Kidney (tissue), 14 donors: ENCODE results near the gene CCBE1. TPM values are rescaled to one million over a fixed set of nuclear protein-coding genes. Genes with fewer than 3 reads are reported as not detected.

Experiments
- DNase-seq, 5 donors: peaks; one replicate each; pipeline ENCODE4 v3.0.0-alpha.2; 2013 to 2020
- FAIRE-seq: peaks from 2 replicates; lab custom pipeline; 2012; peaks lifted over from hg19 to GRCh38; lab: Jason Lieb, UNC
- H3K27ac ChIP-seq, 2 donors: one replicate each; pipeline ENCODE4 v1.7.0; 2013; ENCODE audit warnings: low read depth in 2 of 2, low read length in 2 of 2, inconsistent platforms in 1 of 2
- H3K27me3 ChIP-seq: one replicate; pipeline ENCODE4 v1.7.1; 2013; ENCODE audit warnings: low read length, inconsistent platforms; ENCODE audit not compliant: control insufficient read depth, insufficient read depth
- H3K36me3 ChIP-seq, 3 donors: one replicate each; pipeline versions ENCODE4 v1.7.0 to v1.7.1; 2013; ENCODE audit warnings: low read length in 3 of 3, control low read depth in 1 of 3, inconsistent platforms in 1 of 3; ENCODE audit not compliant: insufficient read depth in 3 of 3, control insufficient read depth in 2 of 3
- H3K4me1 ChIP-seq, 3 donors: one replicate each; pipeline versions ENCODE4 v1.7.0 to v1.7.1; 2013; ENCODE audit warnings: low read length in 3 of 3, inconsistent platforms in 1 of 3, low read depth in 1 of 3; ENCODE audit not compliant: control insufficient read depth in 2 of 3, insufficient read depth in 2 of 3
- H3K4me3 ChIP-seq, 3 donors: one replicate each; pipeline versions ENCODE4 v1.7.0 to v1.8.1; 2013; ENCODE audit warnings: low read length in 3 of 3, control low read depth in 1 of 3, inconsistent platforms in 1 of 3
- H3K9ac ChIP-seq, 3 donors: one replicate each; pipeline versions ENCODE4 v1.7.0 to v1.7.1; 2013; ENCODE audit warnings: low read length in 3 of 3, control low read depth in 1 of 3, inconsistent platforms in 1 of 3
- H3K9me3 ChIP-seq, 3 donors: one replicate each; pipeline versions ENCODE4 v1.7.0 to v1.7.1; 2013; ENCODE audit warnings: low read length in 3 of 3, control low read depth in 1 of 3, inconsistent platforms in 1 of 3; ENCODE audit not compliant: control insufficient read depth in 2 of 3, insufficient read depth in 1 of 3
- intact Hi-C: fragments of 100-400 bp; cut with DNase I; formaldehyde crosslinking; loops from one replicate; pipeline ENCODE4 v1.11.1; 2022
- polyA plus RNA-seq: library from polyadenylated mRNA; stranded (reverse); fragments of 350-450 nt; fragmentation: Illumina TruSeq; extraction: RNeasy Lipid Tissue Mini Kit (QIAGEN cat#74804); gene quantifications from one replicate; pipeline ENCODE4 v1.2.3, GENCODE V29; 2014; ENCODE audit warnings: low read depth, low replicate concordance; ENCODE audit not compliant: insufficient read depth
- total RNA-seq: library from RNA; stranded (reverse); fragmentation: NEBNext Ultra II Directional; extraction: Animal tissue kit (Norgen Biotek cat#: 25700); gene quantifications from one replicate; pipeline ENCODE4 v1.2.1, GENCODE V29; 2021
- TF ChIP-seq, protein P1 (sequence below): IDR thresholded peaks from 3 replicates; pipeline ENCODE4 v1.5.1; 2012; ENCODE audit warnings: mild to moderate bottlenecking, moderate library complexity, borderline replicate concordance; ENCODE audit not compliant: insufficient read depth; ENCODE audit errors: extremely low read depth
- donor health status: control.
- donor health status: control.
- donor health status: control.
- donor health status: control.
- donor health status: control.
- donor health status: DM: yes; HTN: yes; CAD: no.
- donor health status: Normal renal cell carcinoma (clear cell type).

The CCBE1 gene
- total and polyA plus RNA-seq, 2 donors from 2014 or later, result 1.8 to 2.2 TPM

GRCh38 chr18:59502274-59503175, 194.7 kb downstream of the CCBE1 start:
- H3K27ac ChIP-seq, result peak overlapping the region in 1 of 2 donors; percentile 2
- intact Hi-C loops, result no loop called here
- H3K9me3 ChIP-seq, result no peaks in the 10 kb centered on the region
- DNase-seq (peak in 4 of 5 donors; percentile 78 to 97 (median 92)), FAIRE-seq (no peak)
- no peak overlapping the region for H3K4me3 ChIP-seq
- TF ChIP-seq, protein P1, sequence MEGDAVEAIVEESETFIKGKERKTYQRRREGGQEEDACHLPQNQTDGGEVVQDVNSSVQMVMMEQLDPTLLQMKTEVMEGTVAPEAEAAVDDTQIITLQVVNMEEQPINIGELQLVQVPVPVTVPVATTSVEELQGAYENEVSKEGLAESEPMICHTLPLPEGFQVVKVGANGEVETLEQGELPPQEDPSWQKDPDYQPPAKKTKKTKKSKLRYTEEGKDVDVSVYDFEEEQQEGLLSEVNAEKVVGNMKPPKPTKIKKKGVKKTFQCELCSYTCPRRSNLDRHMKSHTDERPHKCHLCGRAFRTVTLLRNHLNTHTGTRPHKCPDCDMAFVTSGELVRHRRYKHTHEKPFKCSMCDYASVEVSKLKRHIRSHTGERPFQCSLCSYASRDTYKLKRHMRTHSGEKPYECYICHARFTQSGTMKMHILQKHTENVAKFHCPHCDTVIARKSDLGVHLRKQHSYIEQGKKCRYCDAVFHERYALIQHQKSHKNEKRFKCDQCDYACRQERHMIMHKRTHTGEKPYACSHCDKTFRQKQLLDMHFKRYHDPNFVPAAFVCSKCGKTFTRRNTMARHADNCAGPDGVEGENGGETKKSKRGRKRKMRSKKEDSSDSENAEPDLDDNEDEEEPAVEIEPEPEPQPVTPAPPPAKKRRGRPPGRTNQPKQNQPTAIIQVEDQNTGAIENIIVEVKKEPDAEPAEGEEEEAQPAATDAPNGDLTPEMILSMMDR, result no peak
- peaks cover 0 to 8% (median 4%) of the 10 kb centered on the region in 3 donors for H3K4me1 ChIP-seq
- H3K36me3 ChIP-seq, result no peaks in the 10 kb centered on the region
- no peaks in the 10 kb centered on the region for H3K27me3 ChIP-seq
- H3K9ac ChIP-seq, result no peak overlapping the region

- FAIRE-seq (no peak), DNase-seq (peak in 4 of 5 donors; percentile 65 to 81 (median 74))
- intact Hi-C loops, result no loop called here
- TF ChIP-seq, protein P1, result no peak
- Histone ChIP-seq H3K9me3 (no peaks in the 10 kb centered on the region), H3K4me1 (peaks cover 0 to 8% (median 4%) of the 10 kb centered on the region in 3 donors), H3K36me3 (no peaks in the 10 kb centered on the region), H3K27me3 (no peaks in the 10 kb centered on the region), H3K9ac (no peak overlapping the region), H3K27ac (no peak overlapping the region), H3K4me3 (no peak overlapping the region)
Observed at GRCh38 chr18:59501920-59502273, 195.3 kb downstream of the CCBE1 start.

GRCh38 chr18:59500765-59501164, 196.5 kb downstream of the CCBE1 start:
- H3K9me3 ChIP-seq, result no peaks in the 10 kb centered on the region
- H3K4me1 ChIP-seq, result peaks cover 0 to 8% (median 4%) of the 10 kb centered on the region in 3 donors
- no peak overlapping the region for H3K27ac ChIP-seq
- H3K27me3 ChIP-seq, result no peaks in the 10 kb centered on the region
- FAIRE-seq (no peak), DNase-seq (no peak)
- H3K4me3 ChIP-seq, result no peak overlapping the region
- intact Hi-C loops, result no loop called here
- TF ChIP-seq, protein P1, result no peak
- no peaks in the 10 kb centered on the region for H3K36me3 ChIP-seq
- H3K9ac ChIP-seq, result no peak overlapping the region
